ENCODE measurements around the gene COL5A2. TPM values are rescaled to one million over a fixed set of nuclear protein-coding genes. Genes with fewer than 3 reads are reported as not detected.

COL5A2 gene
- total and polyA plus RNA-seq, 9 of the 15 experiments (the other 6 are each of a cell fraction or from before 2014, with no cell fraction given): 0.01 to 0.54 (median 0.19) TPM

DNA sequence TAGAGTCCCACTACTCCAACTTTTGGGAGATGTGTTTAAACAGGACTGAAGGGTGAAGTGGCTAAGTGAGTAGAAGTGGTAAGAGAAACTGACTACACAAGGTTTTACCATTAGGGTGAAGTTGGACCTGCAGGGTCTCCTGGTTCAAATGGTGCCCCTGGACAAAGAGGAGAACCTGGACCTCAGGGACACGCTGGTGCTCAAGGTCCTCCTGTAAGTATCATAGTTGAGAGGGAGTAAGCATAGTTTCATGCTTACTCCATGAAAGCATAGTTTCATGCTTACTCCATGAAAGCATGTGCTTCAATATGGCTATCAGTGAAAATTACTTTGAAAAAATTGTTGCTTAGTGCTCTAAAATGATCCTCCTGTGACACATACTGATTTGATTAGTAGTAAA lies 186.3 kb downstream of the COL5A2 start:
- H3K36me3 ChIP-seq (ENCODE audit: control insufficient read depth, insufficient read depth, low read length): no peaks in the 10 kb centered on the region
- no peaks in the 10 kb centered on the region for H4K20me1 ChIP-seq (replicated peaks; ENCODE audit: control insufficient read depth, insufficient read depth, low read length)
- H3K79me2 ChIP-seq (ENCODE audit: control insufficient read depth, insufficient read depth, low read length): no peaks in the 10 kb centered on the region
- H3K27ac ChIP-seq (ENCODE audit: extremely low read depth, low read depth, low read length): no peak overlapping the region
- TF ChIP-seq ZNF224 (CRISPR knock-in tag; IDR thresholded peaks at IDR 0.05): no peak
- no peak overlapping the region for H3K4me2 ChIP-seq (ENCODE audit: insufficient read depth, low read length)
- intact Hi-C loops (cut with micrococcal nuclease): no loop called here
- no TSS peak for BruUV-seq (replicated peaks)
- no peaks in the 10 kb centered on the region for H3K4me1 ChIP-seq (replicated peaks in 1 of 2; ENCODE audit: control insufficient read depth in 2 of 2, insufficient read depth in 2 of 2, low read length in 2 of 2)
- in situ Hi-C loops (cut with MboI): no loop called here
- CTCF ChIA-PET (ENCODE audit: low intra/inter-chr PET ratio): no interaction called here
- no peak overlapping the region for H2AFZ ChIP-seq (ENCODE audit: low read depth, low read length)
- FAIRE-seq: no peak
- POLR2A ChIA-PET: no interaction called here
- DNase-seq (ENCODE audit: extremely low read depth in 1 of 4, low spot score in 3 of 4): no peak
- WGBS (ENCODE audit: insufficient coverage, low coverage, missing lambda C conversion rate): 0% methylated on average over 1 of the region's 1 CpG
- no peak overlapping the region for H3K9ac ChIP-seq (ENCODE audit: insufficient read depth in 1 of 2, low read depth in 2 of 2, low read length in 2 of 2)
- no peak for ATAC-seq
- H3K9me1 ChIP-seq (ENCODE audit: control insufficient read depth, insufficient read depth, low read length): no peaks in the 10 kb centered on the region
- H3K4me3 ChIP-seq: no peak overlapping the region
- no peaks in the 10 kb centered on the region for H3K27me3 ChIP-seq (ENCODE audit: control insufficient read depth in 2 of 2, insufficient read depth in 2 of 2, low read length in 2 of 2)
- H3K9me3 ChIP-seq (replicated peaks; ENCODE audit: control insufficient read depth, insufficient read depth, low read depth, low read length): no peaks in the 10 kb centered on the region

DNA sequence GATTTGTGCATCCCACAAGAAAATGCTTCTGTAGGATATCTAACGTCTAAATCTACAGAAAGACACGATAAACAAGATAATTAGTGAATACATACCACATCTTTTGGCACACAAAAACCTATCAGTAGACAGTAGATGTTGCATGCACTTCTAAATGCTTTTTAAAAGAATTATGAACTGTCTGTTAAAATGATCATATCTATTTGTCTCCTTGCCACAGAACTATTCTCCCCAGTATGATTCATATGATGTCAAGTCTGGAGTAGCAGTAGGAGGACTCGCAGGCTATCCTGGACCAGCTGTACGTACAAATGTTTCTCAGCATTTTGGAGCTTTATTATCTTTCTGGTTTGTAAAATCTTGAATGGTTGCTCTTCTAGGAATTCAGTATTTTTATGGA lies 192.7 kb downstream of the COL5A2 start:
- no TSS peak for BruUV-seq (replicated peaks)
- TF ChIP-seq KLF6 (CRISPR knock-in tag; IDR thresholded peaks at IDR 0.05; ENCODE audit: borderline replicate concordance) (no peak), POLR2A (conservative IDR thresholded peaks at IDR 0.05) (no peak), RERE (CRISPR knock-in tag; IDR thresholded peaks at IDR 0.05; ENCODE audit: borderline replicate concordance) (no peak), BRF1 (IDR thresholded peaks at IDR 0.05; ENCODE audit: borderline replicate concordance, extremely low read depth, insufficient read length) (no peak), ZNF3 (CRISPR knock-in tag; IDR thresholded peaks at IDR 0.05) (no peak), FOSL1 (tag; conservative IDR thresholded peaks at IDR 0.05) (no peak), ZNF668 (CRISPR knock-in tag; IDR thresholded peaks at IDR 0.05) (no peak), ARID2 (IDR thresholded peaks at IDR 0.05) (no peak), ETV5 (CRISPR knock-in tag; IDR thresholded peaks at IDR 0.05; ENCODE audit: low read depth) (no peak)
- TF ChIP-seq, protein P1, sequence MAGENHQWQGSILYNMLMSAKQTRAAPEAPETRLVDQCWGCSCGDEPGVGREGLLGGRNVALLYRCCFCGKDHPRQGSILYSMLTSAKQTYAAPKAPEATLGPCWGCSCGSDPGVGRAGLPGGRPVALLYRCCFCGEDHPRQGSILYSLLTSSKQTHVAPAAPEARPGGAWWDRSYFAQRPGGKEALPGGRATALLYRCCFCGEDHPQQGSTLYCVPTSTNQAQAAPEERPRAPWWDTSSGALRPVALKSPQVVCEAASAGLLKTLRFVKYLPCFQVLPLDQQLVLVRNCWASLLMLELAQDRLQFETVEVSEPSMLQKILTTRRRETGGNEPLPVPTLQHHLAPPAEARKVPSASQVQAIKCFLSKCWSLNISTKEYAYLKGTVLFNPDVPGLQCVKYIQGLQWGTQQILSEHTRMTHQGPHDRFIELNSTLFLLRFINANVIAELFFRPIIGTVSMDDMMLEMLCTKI (IDR thresholded peaks at IDR 0.05; ENCODE audit: partially characterized antibody): no peak

More for the DNA sequence above, 192.7 kb downstream of the COL5A2 start:
- Histone ChIP-seq H3K27me3 (ENCODE audit: control insufficient read depth in 2 of 2, insufficient read depth in 2 of 2, low read length in 2 of 2) (no peaks in the 10 kb centered on the region), H4K20me1 (replicated peaks; ENCODE audit: control insufficient read depth, insufficient read depth, low read length) (no peaks in the 10 kb centered on the region), H3K4me1 (replicated peaks in 1 of 2; ENCODE audit: control insufficient read depth in 2 of 2, insufficient read depth in 2 of 2, low read length in 2 of 2) (no peaks in the 10 kb centered on the region), H3K9ac (ENCODE audit: insufficient read depth in 1 of 2, low read depth in 2 of 2, low read length in 2 of 2) (no peak overlapping the region), H2AFZ (ENCODE audit: low read depth, low read length) (no peak overlapping the region), H3K9me3 (replicated peaks; ENCODE audit: control insufficient read depth, insufficient read depth, low read depth, low read length) (no peaks in the 10 kb centered on the region), H3K79me2 (ENCODE audit: control insufficient read depth, insufficient read depth, low read length) (no peaks in the 10 kb centered on the region), H3K4me3 (no peak overlapping the region), H3K36me3 (ENCODE audit: control insufficient read depth, insufficient read depth, low read length) (no peaks in the 10 kb centered on the region), H3K27ac (ENCODE audit: extremely low read depth, low read depth, low read length) (no peak overlapping the region), H3K4me2 (ENCODE audit: insufficient read depth, low read length) (no peak overlapping the region), H3K9me1 (ENCODE audit: control insufficient read depth, insufficient read depth, low read length) (no peaks in the 10 kb centered on the region)
- CTCF ChIA-PET (ENCODE audit: low intra/inter-chr PET ratio): no interaction called here
- POLR2A ChIA-PET: no interaction called here
- WGBS (ENCODE audit: insufficient coverage, low coverage, missing lambda C conversion rate): 1% methylated on average over 4 of the region's 4 CpGs
- no peak for ATAC-seq
- no peak for FAIRE-seq
- intact Hi-C loops (cut with micrococcal nuclease) (no loop called here), in situ Hi-C loops (cut with MboI) (no loop called here)
- DNase-seq (ENCODE audit: extremely low read depth in 1 of 4, low spot score in 3 of 4): no peak
